Measurements from ENCODE around the gene MORN1. TPM values are rescaled to one million over a fixed set of nuclear protein-coding genes. Genes with fewer than 3 reads are reported as not detected.

MORN1 gene
- polyA plus RNA-seq, 1 donor from 2014 or later: 10.9 TPM

DNA sequence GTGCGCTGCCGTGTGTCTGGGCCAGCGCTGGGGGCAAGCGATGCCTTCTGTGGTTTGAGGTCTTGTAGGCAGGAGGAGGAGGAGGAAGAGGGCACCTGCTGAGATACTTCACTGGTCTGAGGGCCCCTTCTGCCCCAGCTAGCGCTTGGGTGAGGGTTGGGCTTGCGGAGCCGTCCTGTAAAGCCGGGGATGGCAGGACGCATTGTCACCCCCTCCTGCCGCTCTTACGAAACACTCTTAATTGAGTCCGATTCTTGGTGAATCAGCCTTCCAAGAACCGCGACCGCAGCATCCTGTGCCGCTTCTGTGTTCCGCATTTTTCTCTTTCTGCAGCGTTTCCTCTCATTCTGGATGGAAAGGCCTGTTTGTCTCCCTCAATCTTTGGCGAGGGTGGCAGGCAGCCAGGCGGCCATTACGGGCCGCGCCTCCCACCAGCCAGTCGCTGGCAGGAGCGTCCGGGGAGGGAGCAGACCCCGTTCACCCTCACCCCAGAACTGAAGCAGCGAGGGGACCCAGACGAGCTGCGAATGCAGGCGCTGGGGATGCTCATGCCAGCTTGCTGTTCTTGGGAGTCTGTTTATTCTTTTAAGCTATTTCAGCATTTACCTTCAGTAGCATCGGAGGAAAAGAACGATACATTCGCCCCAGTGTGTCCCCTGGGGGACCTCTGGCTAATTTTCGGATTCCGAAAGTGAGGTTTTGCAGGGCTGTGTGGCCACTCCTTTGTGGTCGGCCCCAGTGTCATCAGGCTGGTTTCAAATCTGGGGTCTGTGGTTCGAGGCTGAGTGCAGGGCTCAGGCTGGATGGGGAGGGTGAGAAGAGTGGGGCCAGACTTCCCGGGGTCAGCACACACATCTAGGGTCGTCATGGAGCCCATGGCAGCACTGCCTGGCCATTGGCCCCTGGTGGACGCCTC is 100.5 kb downstream of the MORN1 start:
- no peaks in the 10 kb centered on the region for H3F3A ChIP-seq (ENCODE audit: insufficient read depth, low read length, poor library complexity, severe bottlenecking)
- H3K4me3 ChIP-seq (ENCODE audit: low read length): no peak overlapping the region
- no peaks in the 10 kb centered on the region for H3K36me3 ChIP-seq (ENCODE audit: insufficient read depth, low read length)
- TF ChIP-seq MXI1 (conservative IDR thresholded peaks at IDR 0.05; ENCODE audit: poor library complexity, severe bottlenecking) (no peak), EZH2 (IDR thresholded peaks at IDR 0.05; ENCODE audit: borderline replicate concordance, insufficient read depth, low read length, poor library complexity, severe bottlenecking) (no peak), POLR2AphosphoS5 (IDR thresholded peaks at IDR 0.05) (no peak), EP300 (conservative IDR thresholded peaks at IDR 0.05; ENCODE audit: poor library complexity, severe bottlenecking) (no peak), TAF1 (IDR thresholded peaks at IDR 0.05; ENCODE audit: low read depth) (no peak), RAD21 (conservative IDR thresholded peaks at IDR 0.05) (no peak), SMC3 (conservative IDR thresholded peaks at IDR 0.05; ENCODE audit: poor library complexity) (no peak)
- TF ChIP-seq, protein P1, sequence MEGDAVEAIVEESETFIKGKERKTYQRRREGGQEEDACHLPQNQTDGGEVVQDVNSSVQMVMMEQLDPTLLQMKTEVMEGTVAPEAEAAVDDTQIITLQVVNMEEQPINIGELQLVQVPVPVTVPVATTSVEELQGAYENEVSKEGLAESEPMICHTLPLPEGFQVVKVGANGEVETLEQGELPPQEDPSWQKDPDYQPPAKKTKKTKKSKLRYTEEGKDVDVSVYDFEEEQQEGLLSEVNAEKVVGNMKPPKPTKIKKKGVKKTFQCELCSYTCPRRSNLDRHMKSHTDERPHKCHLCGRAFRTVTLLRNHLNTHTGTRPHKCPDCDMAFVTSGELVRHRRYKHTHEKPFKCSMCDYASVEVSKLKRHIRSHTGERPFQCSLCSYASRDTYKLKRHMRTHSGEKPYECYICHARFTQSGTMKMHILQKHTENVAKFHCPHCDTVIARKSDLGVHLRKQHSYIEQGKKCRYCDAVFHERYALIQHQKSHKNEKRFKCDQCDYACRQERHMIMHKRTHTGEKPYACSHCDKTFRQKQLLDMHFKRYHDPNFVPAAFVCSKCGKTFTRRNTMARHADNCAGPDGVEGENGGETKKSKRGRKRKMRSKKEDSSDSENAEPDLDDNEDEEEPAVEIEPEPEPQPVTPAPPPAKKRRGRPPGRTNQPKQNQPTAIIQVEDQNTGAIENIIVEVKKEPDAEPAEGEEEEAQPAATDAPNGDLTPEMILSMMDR (IDR thresholded peaks at IDR 0.05; ENCODE audit: poor library complexity, severe bottlenecking): no peak
- TF ChIP-seq, protein P2, sequence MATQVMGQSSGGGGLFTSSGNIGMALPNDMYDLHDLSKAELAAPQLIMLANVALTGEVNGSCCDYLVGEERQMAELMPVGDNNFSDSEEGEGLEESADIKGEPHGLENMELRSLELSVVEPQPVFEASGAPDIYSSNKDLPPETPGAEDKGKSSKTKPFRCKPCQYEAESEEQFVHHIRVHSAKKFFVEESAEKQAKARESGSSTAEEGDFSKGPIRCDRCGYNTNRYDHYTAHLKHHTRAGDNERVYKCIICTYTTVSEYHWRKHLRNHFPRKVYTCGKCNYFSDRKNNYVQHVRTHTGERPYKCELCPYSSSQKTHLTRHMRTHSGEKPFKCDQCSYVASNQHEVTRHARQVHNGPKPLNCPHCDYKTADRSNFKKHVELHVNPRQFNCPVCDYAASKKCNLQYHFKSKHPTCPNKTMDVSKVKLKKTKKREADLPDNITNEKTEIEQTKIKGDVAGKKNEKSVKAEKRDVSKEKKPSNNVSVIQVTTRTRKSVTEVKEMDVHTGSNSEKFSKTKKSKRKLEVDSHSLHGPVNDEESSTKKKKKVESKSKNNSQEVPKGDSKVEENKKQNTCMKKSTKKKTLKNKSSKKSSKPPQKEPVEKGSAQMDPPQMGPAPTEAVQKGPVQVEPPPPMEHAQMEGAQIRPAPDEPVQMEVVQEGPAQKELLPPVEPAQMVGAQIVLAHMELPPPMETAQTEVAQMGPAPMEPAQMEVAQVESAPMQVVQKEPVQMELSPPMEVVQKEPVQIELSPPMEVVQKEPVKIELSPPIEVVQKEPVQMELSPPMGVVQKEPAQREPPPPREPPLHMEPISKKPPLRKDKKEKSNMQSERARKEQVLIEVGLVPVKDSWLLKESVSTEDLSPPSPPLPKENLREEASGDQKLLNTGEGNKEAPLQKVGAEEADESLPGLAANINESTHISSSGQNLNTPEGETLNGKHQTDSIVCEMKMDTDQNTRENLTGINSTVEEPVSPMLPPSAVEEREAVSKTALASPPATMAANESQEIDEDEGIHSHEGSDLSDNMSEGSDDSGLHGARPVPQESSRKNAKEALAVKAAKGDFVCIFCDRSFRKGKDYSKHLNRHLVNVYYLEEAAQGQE (IDR thresholded peaks at IDR 0.05; ENCODE audit: borderline replicate concordance): no peak
- no peak overlapping the region for H3K4me2 ChIP-seq (ENCODE audit: low read length)
- H3K9me3 ChIP-seq (ENCODE audit: low read length): no peaks in the 10 kb centered on the region
- H3K27ac ChIP-seq (ENCODE audit: low read length): no peak overlapping the region
- H3K79me2 ChIP-seq (replicated peaks; ENCODE audit: insufficient read depth, low read length): peaks cover 62% of the 10 kb centered on the region
- H4K20me1 ChIP-seq (ENCODE audit: insufficient read depth): no peaks in the 10 kb centered on the region
- H3K9me2 ChIP-seq (ENCODE audit: insufficient read depth, low read length): no peaks in the 10 kb centered on the region
- no peaks in the 10 kb centered on the region for H3K27me3 ChIP-seq (ENCODE audit: insufficient read depth, low read depth, low read length)
- H3K9ac ChIP-seq (ENCODE audit: low read length): no peak overlapping the region
- no peak overlapping the region for H2AFZ ChIP-seq (ENCODE audit: low read depth, low read length)

DNA sequence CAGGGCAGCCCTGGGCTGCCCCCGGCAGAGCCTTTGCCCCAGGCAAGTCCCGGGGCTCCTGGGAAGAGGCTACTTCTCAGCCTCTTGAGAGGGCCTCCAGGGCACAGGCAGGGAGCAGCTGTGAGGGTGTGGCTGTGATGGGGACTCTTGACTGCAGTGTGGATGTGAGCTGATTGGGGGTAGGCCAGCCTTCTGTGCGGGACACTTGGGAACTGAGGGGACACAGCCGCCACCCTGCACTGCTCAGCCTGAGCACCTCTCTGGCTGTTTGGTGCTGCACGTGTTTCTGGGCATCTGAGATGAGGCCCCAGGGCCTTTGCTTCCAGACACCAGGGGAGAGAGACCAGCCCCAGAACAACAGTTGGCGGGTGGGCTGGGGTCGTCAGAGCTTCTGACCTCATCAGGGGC is 101.2 kb downstream of the MORN1 start:
- TF ChIP-seq MXI1 (conservative IDR thresholded peaks at IDR 0.05; ENCODE audit: poor library complexity, severe bottlenecking): no peak
- TF ChIP-seq POLR2AphosphoS5 (IDR thresholded peaks at IDR 0.05): no peak
- TF ChIP-seq, protein P2 (IDR thresholded peaks at IDR 0.05; ENCODE audit: borderline replicate concordance): no peak
- TF ChIP-seq RAD21 (conservative IDR thresholded peaks at IDR 0.05): no peak
- H3K79me2 ChIP-seq (replicated peaks; ENCODE audit: insufficient read depth, low read length): peaks cover 55% of the 10 kb centered on the region
- H3K27ac ChIP-seq (ENCODE audit: low read length): no peak overlapping the region
- H2AFZ ChIP-seq (ENCODE audit: low read depth, low read length): no peak overlapping the region
- H3K4me3 ChIP-seq (ENCODE audit: low read length): no peak overlapping the region
- H3K9me2 ChIP-seq (ENCODE audit: insufficient read depth, low read length): no peaks in the 10 kb centered on the region
- H3F3A ChIP-seq (ENCODE audit: insufficient read depth, low read length, poor library complexity, severe bottlenecking): no peaks in the 10 kb centered on the region
- H3K9ac ChIP-seq (ENCODE audit: low read length): no peak overlapping the region
- no peaks in the 10 kb centered on the region for H4K20me1 ChIP-seq (ENCODE audit: insufficient read depth)
- no peaks in the 10 kb centered on the region for H3K36me3 ChIP-seq (ENCODE audit: insufficient read depth, low read length)
- no peak overlapping the region for H3K4me2 ChIP-seq (ENCODE audit: low read length)
- H3K27me3 ChIP-seq (ENCODE audit: insufficient read depth, low read depth, low read length): no peaks in the 10 kb centered on the region
- no peaks in the 10 kb centered on the region for H3K9me3 ChIP-seq (ENCODE audit: low read length)

All from neural cell (in vitro differentiated cells).